ENCODE results near the gene SLC6A11. TPM values are rescaled to one million over a fixed set of nuclear protein-coding genes. Genes with fewer than 3 reads are reported as not detected.
A peak's percentile ranks its signal among the peaks of the same experiment; 100 is the strongest.

The SLC6A11 gene
- total and polyA plus RNA-seq, 3 donors from 2014 or later = 2.0 to 6.9 (median 3.9) TPM

GRCh38 chr3:10957976-10958749 is 142.1 kb downstream of the SLC6A11 start:
- Histone ChIP-seq H3K9me3 (no peaks in the 10 kb centered on the region), H3K27me3 (no peaks in the 10 kb centered on the region), H3K4me3 (no peak overlapping the region), H3K27ac (no peak overlapping the region), H3K36me3 (ENCODE audit: low read depth, missing control alignments) (no peaks in the 10 kb centered on the region), H3K4me1 (peaks cover 34% of the 10 kb centered on the region)
- TF ChIP-seq POLR2A (IDR thresholded peaks at IDR 0.05) = no peak
- no peak for TF ChIP-seq CTCF (IDR thresholded peaks at IDR 0.05)
- WGBS, 2 donors = 59 to 76% methylated on average over 17 of the region's 17 CpGs
- intact Hi-C loops (cut with DNase I; ENCODE audit: low total_unique reads) = no loop called here
- peak; percentile 74 for DNase-seq

- no peak for DNase-seq
- 90 to 93% methylated on average over 4 to 6 of the region's 6 CpGs for WGBS, 2 donors
- H3K9me3 ChIP-seq = no peaks in the 10 kb centered on the region
- no peaks in the 10 kb centered on the region for H3K27me3 ChIP-seq
- no peaks in the 10 kb centered on the region for H3K36me3 ChIP-seq (ENCODE audit: low read depth, missing control alignments)
- no peak overlapping the region for H3K27ac ChIP-seq
- no peak for TF ChIP-seq POLR2A (IDR thresholded peaks at IDR 0.05)
- TF ChIP-seq CTCF (IDR thresholded peaks at IDR 0.05) = no peak
- intact Hi-C loops (cut with DNase I; ENCODE audit: low total_unique reads) = no loop called here
- H3K4me3 ChIP-seq = no peak overlapping the region
- peaks cover 34% of the 10 kb centered on the region for H3K4me1 ChIP-seq
These were observed 144.2 kb downstream of the SLC6A11 start for GRCh38 chr3:10960255-10960654.

GRCh38 chr3:10961921-10962320 is 145.9 kb downstream of the SLC6A11 start:
- no peak for TF ChIP-seq POLR2A (IDR thresholded peaks at IDR 0.05)
- TF ChIP-seq CTCF (IDR thresholded peaks at IDR 0.05) = no peak
- 94 to 100% methylated on average over 2 of the region's 2 CpGs for WGBS, 2 donors
- Histone ChIP-seq H3K4me3 (no peak overlapping the region), H3K4me1 (peaks cover 24% of the 10 kb centered on the region), H3K36me3 (ENCODE audit: low read depth, missing control alignments) (no peaks in the 10 kb centered on the region), H3K27ac (no peak overlapping the region), H3K9me3 (no peaks in the 10 kb centered on the region), H3K27me3 (no peaks in the 10 kb centered on the region)
- intact Hi-C loops (cut with DNase I; ENCODE audit: low total_unique reads) = no loop called here
- no peak for DNase-seq

- no peaks in the 10 kb centered on the region for H3K9me3 ChIP-seq
- peaks cover 18% of the 10 kb centered on the region for H3K4me1 ChIP-seq
- WGBS, 2 donors = 81 to 90% methylated on average over 5 of the region's 5 CpGs
- no peaks in the 10 kb centered on the region for H3K27me3 ChIP-seq
- intact Hi-C loops (cut with DNase I; ENCODE audit: low total_unique reads) = no loop called here
- TF ChIP-seq POLR2A (IDR thresholded peaks at IDR 0.05) (no peak), CTCF (IDR thresholded peaks at IDR 0.05) (no peak)
- no peak overlapping the region for H3K4me3 ChIP-seq
- no peak for DNase-seq
- no peak overlapping the region for H3K27ac ChIP-seq
- no peaks in the 10 kb centered on the region for H3K36me3 ChIP-seq (ENCODE audit: low read depth, missing control alignments)
These were observed 146.5 kb downstream of the SLC6A11 start for GRCh38 chr3:10962481-10963036.
